Measurements from ENCODE around the gene FAM120A.

- TF ChIP-seq, protein P1, sequence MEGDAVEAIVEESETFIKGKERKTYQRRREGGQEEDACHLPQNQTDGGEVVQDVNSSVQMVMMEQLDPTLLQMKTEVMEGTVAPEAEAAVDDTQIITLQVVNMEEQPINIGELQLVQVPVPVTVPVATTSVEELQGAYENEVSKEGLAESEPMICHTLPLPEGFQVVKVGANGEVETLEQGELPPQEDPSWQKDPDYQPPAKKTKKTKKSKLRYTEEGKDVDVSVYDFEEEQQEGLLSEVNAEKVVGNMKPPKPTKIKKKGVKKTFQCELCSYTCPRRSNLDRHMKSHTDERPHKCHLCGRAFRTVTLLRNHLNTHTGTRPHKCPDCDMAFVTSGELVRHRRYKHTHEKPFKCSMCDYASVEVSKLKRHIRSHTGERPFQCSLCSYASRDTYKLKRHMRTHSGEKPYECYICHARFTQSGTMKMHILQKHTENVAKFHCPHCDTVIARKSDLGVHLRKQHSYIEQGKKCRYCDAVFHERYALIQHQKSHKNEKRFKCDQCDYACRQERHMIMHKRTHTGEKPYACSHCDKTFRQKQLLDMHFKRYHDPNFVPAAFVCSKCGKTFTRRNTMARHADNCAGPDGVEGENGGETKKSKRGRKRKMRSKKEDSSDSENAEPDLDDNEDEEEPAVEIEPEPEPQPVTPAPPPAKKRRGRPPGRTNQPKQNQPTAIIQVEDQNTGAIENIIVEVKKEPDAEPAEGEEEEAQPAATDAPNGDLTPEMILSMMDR (IDR thresholded peaks at IDR 0.05) = no peak
- TF ChIP-seq POLR2A (IDR thresholded peaks at IDR 0.05) = no peak
Observed at GRCh38 chr9:93549611-93550010, 98.1 kb downstream of the FAM120A start.

All from esophagus squamous epithelium (tissue), 4 donors.